Mucosa of stomach (tissue), 1 donor: ENCODE data around the gene HS3ST5.

Source experiments
- H3K27me3 ChIP-seq: one replicate; pipeline ENCODE4 v1.7.0; 2013; ENCODE audit warnings: mild to moderate bottlenecking, low read length; ENCODE audit not compliant: control insufficient read depth, insufficient read depth
- H3K36me3 ChIP-seq: one replicate; pipeline ENCODE4 v1.7.0; 2013; ENCODE audit warnings: low read length; ENCODE audit not compliant: control insufficient read depth, insufficient read depth
- H3K4me1 ChIP-seq: one replicate; pipeline ENCODE4 v1.7.0; 2013; ENCODE audit warnings: mild to moderate bottlenecking, low read length; ENCODE audit not compliant: control insufficient read depth, insufficient read depth
- H3K4me3 ChIP-seq: one replicate; pipeline ENCODE4 v1.7.0; 2013; ENCODE audit warnings: low read length
- H3K9ac ChIP-seq: one replicate; pipeline ENCODE4 v1.7.0; 2013; ENCODE audit warnings: mild to moderate bottlenecking, low read length, moderate library complexity
- H3K9me3 ChIP-seq: one replicate; pipeline ENCODE4 v1.7.0; 2013; ENCODE audit warnings: mild to moderate bottlenecking, low read length, moderate library complexity; ENCODE audit not compliant: control insufficient read depth
- donor health status: Pancreatic carcinoma.

The HS3ST5 gene

GRCh38 chr6:114135363-114135971 lies 207.4 kb downstream of the HS3ST5 start:
- no peaks in the 10 kb centered on the region for H3K27me3 ChIP-seq
- no peak overlapping the region for H3K9ac ChIP-seq
- no peaks in the 10 kb centered on the region for H3K36me3 ChIP-seq
- no peaks in the 10 kb centered on the region for H3K9me3 ChIP-seq
- H3K4me1 ChIP-seq, result no peaks in the 10 kb centered on the region
- no peak overlapping the region for H3K4me3 ChIP-seq

DNA sequence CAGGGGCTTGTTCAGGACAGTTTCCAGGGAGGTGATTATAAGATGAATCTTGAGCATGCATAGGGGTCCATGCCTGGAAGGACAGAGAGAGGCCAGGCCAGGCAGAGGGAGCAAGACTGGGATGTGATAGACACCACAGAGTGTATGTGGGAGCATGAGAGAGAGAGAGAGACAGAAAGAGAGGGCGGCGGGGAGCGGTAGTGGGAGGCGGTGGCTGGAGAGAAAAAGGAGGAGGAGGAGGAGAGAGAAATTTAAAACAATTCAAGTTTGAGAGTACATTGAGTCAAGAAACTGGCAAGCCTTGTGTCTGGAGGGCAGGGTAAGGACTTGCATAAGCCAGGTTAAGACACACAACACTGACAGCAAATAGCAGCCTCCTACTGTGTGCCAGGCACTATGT lies 209.0 kb downstream of the HS3ST5 start:
- no peaks in the 10 kb centered on the region for H3K9me3 ChIP-seq
- H3K36me3 ChIP-seq, result no peaks in the 10 kb centered on the region
- no peak overlapping the region for H3K9ac ChIP-seq
- no peaks in the 10 kb centered on the region for H3K4me1 ChIP-seq
- no peaks in the 10 kb centered on the region for H3K27me3 ChIP-seq
- no peak overlapping the region for H3K4me3 ChIP-seq

DNA sequence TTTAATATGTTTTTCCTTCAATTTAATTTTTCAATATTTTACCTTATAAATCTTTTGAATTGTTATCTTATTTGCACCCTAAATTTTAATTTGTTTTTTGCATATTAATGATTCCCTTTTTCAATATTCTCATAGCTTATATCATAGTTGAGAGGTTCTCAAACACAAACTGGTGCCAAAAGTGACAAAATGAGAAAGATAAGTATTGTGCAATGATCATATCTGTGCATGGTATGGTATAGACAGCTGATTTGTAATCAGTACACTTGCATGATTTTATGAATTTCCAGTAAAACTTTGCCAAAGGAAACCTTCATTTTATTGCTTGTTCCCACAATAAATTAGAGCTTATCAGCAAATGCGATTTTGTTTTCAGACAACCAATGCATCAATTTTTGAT lies 210.9 kb downstream of the HS3ST5 start:
- no peaks in the 10 kb centered on the region for H3K4me1 ChIP-seq
- H3K9me3 ChIP-seq, result no peaks in the 10 kb centered on the region

DNA sequence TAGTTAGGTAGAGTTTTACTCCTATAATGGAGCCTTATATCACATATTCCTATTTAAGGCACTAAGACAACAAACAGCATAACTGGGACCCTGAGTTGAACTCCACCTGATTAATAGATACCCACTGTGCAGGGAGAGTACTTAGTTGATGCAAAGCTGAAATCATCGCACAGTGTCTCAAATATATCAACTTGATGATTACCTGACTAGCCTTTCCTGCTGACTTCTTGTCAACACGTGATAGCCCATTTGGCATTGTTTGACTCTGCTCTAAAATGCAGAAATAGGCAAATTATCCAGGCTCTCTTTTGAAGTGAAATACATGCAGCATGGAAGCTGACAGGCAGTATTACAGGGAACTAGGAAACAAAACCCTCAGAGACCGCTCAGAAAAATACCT lies 217.2 kb downstream of the HS3ST5 start:
- Histone ChIP-seq H3K9ac (no peak overlapping the region), H3K27me3 (no peaks in the 10 kb centered on the region), H3K36me3 (no peaks in the 10 kb centered on the region), H3K9me3 (no peaks in the 10 kb centered on the region), H3K4me3 (no peak overlapping the region), H3K4me1 (no peaks in the 10 kb centered on the region)

More for the DNA sequence above, 210.9 kb downstream of the HS3ST5 start:
- Histone ChIP-seq H3K9ac (no peak overlapping the region), H3K36me3 (no peaks in the 10 kb centered on the region), H3K4me3 (no peak overlapping the region), H3K27me3 (no peaks in the 10 kb centered on the region)

DNA sequence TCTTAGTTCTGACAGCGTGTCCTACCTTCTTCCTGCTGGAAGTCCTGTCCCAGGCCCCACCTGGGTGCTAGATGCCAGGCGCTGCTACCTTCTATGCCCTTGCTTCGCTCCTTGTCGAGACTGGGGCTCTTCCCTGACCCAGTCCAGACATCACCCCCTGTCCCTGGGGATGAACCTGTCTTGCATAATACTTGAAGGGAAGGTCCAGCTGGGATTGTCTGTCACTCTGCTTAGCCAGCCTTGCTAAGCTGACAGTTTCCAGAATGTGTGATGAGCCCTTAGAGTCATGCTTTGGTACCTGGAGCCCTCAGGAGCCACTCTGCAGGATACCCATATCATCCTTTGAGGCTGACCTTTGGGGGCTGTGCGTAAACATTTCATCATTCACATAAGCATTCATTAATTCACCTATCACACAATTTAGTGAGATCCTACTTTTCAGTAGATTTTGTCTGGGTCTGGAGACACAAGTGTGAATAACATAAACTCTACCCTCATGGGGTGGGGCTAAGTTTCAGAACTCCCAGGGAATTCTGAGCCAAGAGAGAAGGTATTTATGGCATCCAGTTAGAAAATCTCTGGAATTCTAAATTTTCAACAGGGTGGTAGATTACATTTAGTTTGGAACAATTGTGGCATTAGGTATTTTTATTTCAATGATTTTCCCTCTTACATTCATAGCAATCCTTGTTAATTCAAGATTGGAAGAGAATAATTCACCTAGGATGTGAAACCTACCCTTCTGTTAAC lies 220.7 kb downstream of the HS3ST5 start:
- H3K4me3 ChIP-seq, result no peak overlapping the region
- H3K9me3 ChIP-seq, result no peaks in the 10 kb centered on the region
- H3K36me3 ChIP-seq, result no peaks in the 10 kb centered on the region
- H3K4me1 ChIP-seq, result no peaks in the 10 kb centered on the region
- no peak overlapping the region for H3K9ac ChIP-seq
- H3K27me3 ChIP-seq, result no peaks in the 10 kb centered on the region

GRCh38 chr6:114119056-114119455 lies 223.8 kb downstream of the HS3ST5 start:
- no peaks in the 10 kb centered on the region for H3K4me1 ChIP-seq
- no peak overlapping the region for H3K4me3 ChIP-seq
- no peaks in the 10 kb centered on the region for H3K27me3 ChIP-seq
- H3K9me3 ChIP-seq, result no peaks in the 10 kb centered on the region
- H3K36me3 ChIP-seq, result no peaks in the 10 kb centered on the region
- H3K9ac ChIP-seq, result no peak overlapping the region

DNA sequence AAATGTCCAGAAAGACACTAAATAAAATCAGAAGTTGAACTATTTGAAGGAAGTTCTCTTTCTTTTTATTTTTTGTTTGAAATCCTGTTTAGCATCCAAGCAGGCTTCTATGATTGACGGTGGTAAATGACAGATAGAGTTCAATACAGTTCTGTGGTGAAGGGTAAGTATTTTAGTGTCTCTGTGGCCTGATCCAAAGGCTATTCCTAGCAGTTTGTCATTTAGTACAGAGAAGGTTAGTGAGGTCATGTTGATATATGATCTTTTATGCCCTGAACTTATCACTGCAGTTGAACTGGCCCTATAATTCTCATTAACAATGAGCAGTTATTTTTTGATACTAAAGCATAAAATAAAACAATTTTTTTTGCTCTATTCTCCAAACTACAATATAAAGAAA lies 227.2 kb downstream of the HS3ST5 start:
- Histone ChIP-seq H3K4me1 (no peaks in the 10 kb centered on the region), H3K9me3 (no peaks in the 10 kb centered on the region), H3K27me3 (no peaks in the 10 kb centered on the region), H3K4me3 (no peak overlapping the region), H3K9ac (no peak overlapping the region), H3K36me3 (no peaks in the 10 kb centered on the region)

GRCh38 chr6:114108119-114109002 lies 234.5 kb downstream of the HS3ST5 start:
- H3K4me3 ChIP-seq, result no peak overlapping the region
- H3K27me3 ChIP-seq, result no peaks in the 10 kb centered on the region
- H3K4me1 ChIP-seq, result no peaks in the 10 kb centered on the region
- H3K9ac ChIP-seq, result no peak overlapping the region
- H3K9me3 ChIP-seq, result no peaks in the 10 kb centered on the region
- no peaks in the 10 kb centered on the region for H3K36me3 ChIP-seq

DNA sequence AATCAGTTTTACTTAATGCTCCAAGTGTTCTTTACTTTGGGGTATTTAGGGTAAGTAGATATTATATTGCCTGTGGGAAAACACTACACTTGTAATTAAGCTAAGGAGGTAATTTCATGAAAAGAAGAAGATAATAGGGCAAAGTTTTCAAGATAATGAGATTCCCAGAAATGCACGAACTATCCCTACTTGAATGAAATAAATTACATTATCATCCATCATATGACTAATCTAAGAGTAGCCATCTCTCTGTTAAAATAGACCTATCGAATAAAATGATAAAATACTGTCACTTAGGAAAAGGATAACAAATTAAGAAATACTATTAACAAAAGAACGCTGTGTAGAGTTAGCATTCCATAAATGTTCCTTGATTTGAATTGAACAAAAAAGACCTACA lies 236.8 kb downstream of the HS3ST5 start:
- Histone ChIP-seq H3K9me3 (no peaks in the 10 kb centered on the region), H3K27me3 (no peaks in the 10 kb centered on the region), H3K9ac (no peak overlapping the region), H3K36me3 (no peaks in the 10 kb centered on the region), H3K4me1 (no peaks in the 10 kb centered on the region), H3K4me3 (no peak overlapping the region)

DNA sequence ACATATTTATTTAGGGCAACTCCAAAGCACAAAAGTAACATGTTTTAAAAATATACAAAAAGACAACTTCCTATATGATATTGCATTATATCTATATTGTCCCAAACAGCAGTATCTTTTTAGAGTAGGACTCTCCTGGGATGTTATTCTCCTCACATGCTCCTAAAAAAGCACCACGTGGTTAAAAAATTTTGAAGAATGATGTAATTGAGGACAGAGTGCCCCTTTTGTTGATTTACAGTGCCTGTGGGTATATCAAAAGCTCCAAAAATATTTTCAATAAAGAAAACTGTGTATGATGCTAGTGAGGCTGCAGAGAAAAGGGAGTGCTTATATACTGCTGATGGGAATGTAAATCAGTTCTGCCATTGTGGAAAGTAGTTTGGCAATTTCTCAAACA lies 241.6 kb downstream of the HS3ST5 start:
- H3K9me3 ChIP-seq, result no peaks in the 10 kb centered on the region
- H3K4me1 ChIP-seq, result no peaks in the 10 kb centered on the region
- no peaks in the 10 kb centered on the region for H3K27me3 ChIP-seq
- H3K9ac ChIP-seq, result no peak overlapping the region
- no peak overlapping the region for H3K4me3 ChIP-seq
- H3K36me3 ChIP-seq, result no peaks in the 10 kb centered on the region

DNA sequence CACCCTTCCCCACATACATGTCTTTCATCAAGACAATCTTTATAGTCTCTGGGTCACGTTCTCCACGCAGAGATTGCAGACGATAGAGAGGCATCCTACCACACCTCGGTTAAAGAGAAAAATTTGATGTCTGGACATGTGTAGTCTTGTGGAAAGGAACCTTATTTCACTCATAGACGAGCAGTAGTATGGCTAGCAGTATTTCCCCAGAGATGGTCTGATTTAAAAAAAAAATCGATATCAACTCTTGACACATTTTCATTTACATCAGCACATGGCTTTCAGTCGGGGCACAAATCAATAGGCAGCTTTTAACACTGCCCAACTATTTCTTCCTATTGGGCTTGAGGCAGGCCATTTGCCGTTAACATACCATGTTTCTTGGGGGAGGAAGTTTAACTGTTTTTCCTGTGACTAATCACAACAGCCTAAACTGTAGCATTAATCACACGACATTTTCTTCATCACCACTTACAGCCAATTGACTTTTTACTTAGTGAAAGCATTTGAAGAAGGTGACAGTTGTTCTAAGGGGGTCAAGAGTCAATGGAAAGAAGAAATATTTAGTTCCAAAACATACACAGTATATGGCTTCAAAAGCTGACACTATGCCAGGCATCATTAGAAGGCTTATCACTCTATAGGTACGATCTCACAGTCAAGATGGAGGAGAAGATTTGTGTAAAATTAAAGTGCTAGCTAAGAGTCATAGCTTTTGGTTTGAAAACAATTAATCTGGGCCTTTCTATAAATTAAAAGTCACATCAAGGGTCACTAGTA lies 242.4 kb downstream of the HS3ST5 start:
- H3K4me1 ChIP-seq, result no peaks in the 10 kb centered on the region
- no peaks in the 10 kb centered on the region for H3K27me3 ChIP-seq
- H3K4me3 ChIP-seq, result no peak overlapping the region
- H3K9ac ChIP-seq, result no peak overlapping the region
- H3K36me3 ChIP-seq, result no peaks in the 10 kb centered on the region
- no peaks in the 10 kb centered on the region for H3K9me3 ChIP-seq
